Measurements from ENCODE around the gene TOX2.

TOX2 gene

GRCh38 chr20:43991982-43992381 is 77.3 kb downstream of the TOX2 start:
- H3K36me3 ChIP-seq (ENCODE audit: control insufficient read depth, low read length) = no peaks in the 10 kb centered on the region
- no peaks in the 10 kb centered on the region for H3K9me3 ChIP-seq (ENCODE audit: control insufficient read depth, insufficient read depth, low read length)
- H4K20me1 ChIP-seq (ENCODE audit: control insufficient read depth, insufficient read depth, low read depth, low read length) = no peaks in the 10 kb centered on the region
- H3K27ac ChIP-seq (ENCODE audit: low read depth, low read length) = no peak overlapping the region
- no peak overlapping the region for H3K4me3 ChIP-seq (ENCODE audit: low read length)
- no peaks in the 10 kb centered on the region for H3F3A ChIP-seq (ENCODE audit: control insufficient read depth, insufficient read depth)
- no peaks in the 10 kb centered on the region for H3K4me1 ChIP-seq (ENCODE audit: control insufficient read depth, low read length)
- H3K4me2 ChIP-seq (ENCODE audit: low read length) = no peak overlapping the region
- TF ChIP-seq CTCF (IDR thresholded peaks at IDR 0.05; ENCODE audit: low read depth, low read length, poor library complexity, severe bottlenecking) = no peak
- no peak for TF ChIP-seq EZH2phosphoT487 (IDR thresholded peaks at IDR 0.05; ENCODE audit: borderline replicate concordance, low read length)
- H3K79me2 ChIP-seq (ENCODE audit: control insufficient read depth, low read length) = no peaks in the 10 kb centered on the region
- H3K27me3 ChIP-seq (ENCODE audit: control insufficient read depth, low read length) = 0 out of 2 replicates have a peak, but pooled peaks cover 3% of the 10 kb centered on the region
- H3K9me2 ChIP-seq (replicated peaks; ENCODE audit: control insufficient read depth, low read length) = no peaks in the 10 kb centered on the region

- Histone ChIP-seq H3K9me2 (replicated peaks; ENCODE audit: control insufficient read depth, low read length) (no peaks in the 10 kb centered on the region), H3K9me3 (ENCODE audit: control insufficient read depth, insufficient read depth, low read length) (no peaks in the 10 kb centered on the region), H3K79me2 (ENCODE audit: control insufficient read depth, low read length) (no peaks in the 10 kb centered on the region), H3K4me3 (ENCODE audit: low read length) (no peak overlapping the region), H3F3A (ENCODE audit: control insufficient read depth, insufficient read depth) (no peaks in the 10 kb centered on the region), H3K27ac (ENCODE audit: low read depth, low read length) (no peak overlapping the region), H3K4me2 (ENCODE audit: low read length) (no peak overlapping the region), H3K27me3 (ENCODE audit: control insufficient read depth, low read length) (0 out of 2 replicates have a peak, but pooled peaks cover 5% of the 10 kb centered on the region), H4K20me1 (ENCODE audit: control insufficient read depth, insufficient read depth, low read depth, low read length) (no peaks in the 10 kb centered on the region), H3K36me3 (ENCODE audit: control insufficient read depth, low read length) (no peaks in the 10 kb centered on the region), H3K4me1 (ENCODE audit: control insufficient read depth, low read length) (no peaks in the 10 kb centered on the region)
- TF ChIP-seq EZH2phosphoT487 (IDR thresholded peaks at IDR 0.05; ENCODE audit: borderline replicate concordance, low read length) (no peak), CTCF (IDR thresholded peaks at IDR 0.05; ENCODE audit: low read depth, low read length, poor library complexity, severe bottlenecking) (no peak)
Observed at GRCh38 chr20:43992885-43993284, 78.2 kb downstream of the TOX2 start.

- H3K4me1 ChIP-seq (ENCODE audit: control insufficient read depth, low read length) = no peaks in the 10 kb centered on the region
- no peak overlapping the region for H3K27ac ChIP-seq (ENCODE audit: low read depth, low read length)
- no peaks in the 10 kb centered on the region for H3K9me2 ChIP-seq (replicated peaks; ENCODE audit: control insufficient read depth, low read length)
- no peaks in the 10 kb centered on the region for H4K20me1 ChIP-seq (ENCODE audit: control insufficient read depth, insufficient read depth, low read depth, low read length)
- H3K79me2 ChIP-seq (ENCODE audit: control insufficient read depth, low read length) = no peaks in the 10 kb centered on the region
- H3F3A ChIP-seq (ENCODE audit: control insufficient read depth, insufficient read depth) = no peaks in the 10 kb centered on the region
- no peak overlapping the region for H3K4me3 ChIP-seq (ENCODE audit: low read length)
- H3K36me3 ChIP-seq (ENCODE audit: control insufficient read depth, low read length) = no peaks in the 10 kb centered on the region
- no peak overlapping the region for H3K4me2 ChIP-seq (ENCODE audit: low read length)
- H3K9me3 ChIP-seq (ENCODE audit: control insufficient read depth, insufficient read depth, low read length) = no peaks in the 10 kb centered on the region
- H3K27me3 ChIP-seq (ENCODE audit: control insufficient read depth, low read length) = 0 out of 2 replicates have a peak, but pooled peaks cover 5% of the 10 kb centered on the region
- no peak for TF ChIP-seq EZH2phosphoT487 (IDR thresholded peaks at IDR 0.05; ENCODE audit: borderline replicate concordance, low read length)
- no peak for TF ChIP-seq CTCF (IDR thresholded peaks at IDR 0.05; ENCODE audit: low read depth, low read length, poor library complexity, severe bottlenecking)
Observed at GRCh38 chr20:43993560-43993959, 78.9 kb downstream of the TOX2 start.
